OCI-LY1 (cell line): ENCODE results near the gene RAB8B.

Experiments used
- H2AFZ ChIP-seq: fragments of 200-600 bp; sonication (generic), shearing (Covaris generic); 2 replicates; pipeline ENCODE4 v1.6.0; 2014; ENCODE audit warnings: antibody characterized with exemption, mild to moderate bottlenecking, low read length
- H3F3A ChIP-seq: fragments of 200-600 bp; sonication (generic), shearing (Covaris generic); 2 replicates; pipeline ENCODE4 v1.6.0; 2014; ENCODE audit warnings: mild to moderate bottlenecking, antibody characterized with exemption, low read length, moderate library complexity; ENCODE audit not compliant: insufficient read depth
- H3K27ac ChIP-seq: fragments of 200-600 bp; sonication (generic); 2 replicates; pipeline ENCODE4 v1.5.1; 2014; ENCODE audit warnings: low read length, mixed run types, mild to moderate bottlenecking, low read depth; ENCODE audit not compliant: poor library complexity, severe bottlenecking
- H3K27me3 ChIP-seq: fragments of 200-600 bp; sonication (generic); 2 replicates; pipeline ENCODE4 v1.6.0; 2014; ENCODE audit warnings: antibody characterized with exemption, mild to moderate bottlenecking, low read length, moderate library complexity; ENCODE audit not compliant: insufficient read depth
- H3K36me3 ChIP-seq: fragments of 200-600 bp; sonication (generic); 2 replicates; pipeline ENCODE4 v1.6.1; 2014; ENCODE audit warnings: mild to moderate bottlenecking, antibody characterized with exemption, low read length, moderate library complexity, mixed read lengths; ENCODE audit not compliant: insufficient read depth
- H3K4me1 ChIP-seq: fragments of 200-600 bp; sonication (generic); 2 replicates; pipeline ENCODE4 v1.5.1; 2014; ENCODE audit warnings: mild to moderate bottlenecking, low read length, moderate library complexity; ENCODE audit not compliant: insufficient read depth, severe bottlenecking
- H3K4me2 ChIP-seq: fragments of 200-600 bp; sonication (generic), shearing (Covaris generic); 2 replicates; pipeline ENCODE4 v1.6.1; 2014; ENCODE audit warnings: low read length
- H3K4me3 ChIP-seq: fragments of 200-600 bp; sonication (generic); 2 replicates; pipeline ENCODE4 v1.5.1; 2014; ENCODE audit warnings: low read length, low read depth, mild to moderate bottlenecking, mixed read lengths; ENCODE audit not compliant: poor library complexity, severe bottlenecking
- H3K79me2 ChIP-seq: fragments of 200-600 bp; shearing (Covaris generic); 2 replicates; pipeline ENCODE4 v1.6.1; 2016; ENCODE audit warnings: mixed run types, low read length, mixed read lengths; ENCODE audit not compliant: insufficient read depth
- H3K9ac ChIP-seq: fragments of 200-600 bp; sonication (generic), shearing (Covaris generic); 2 replicates; pipeline ENCODE4 v1.6.1; 2014; ENCODE audit warnings: mild to moderate bottlenecking, low read length, mixed read lengths
- H3K9me2 ChIP-seq: fragments of 200-600 bp; sonication (generic), shearing (Covaris generic); 2 replicates; pipeline ENCODE4 v1.6.1; 2014; ENCODE audit warnings: low read depth, mild to moderate bottlenecking, low read length, mixed read lengths
- H3K9me3 ChIP-seq: fragments of 200-600 bp; shearing (Covaris generic); 2 replicates; pipeline ENCODE4 v1.6.1; 2014; ENCODE audit warnings: low read length, mixed read lengths
- H4K20me1 ChIP-seq: fragments of 200-600 bp; sonication (generic), shearing (Covaris generic); 2 replicates; pipeline ENCODE4 v1.6.0; 2016; ENCODE audit warnings: mild to moderate bottlenecking, low read length; ENCODE audit not compliant: insufficient read depth
- CTCF ChIP-seq: fragments of 200-600 bp; sonication (generic), shearing (Covaris generic); IDR thresholded peaks from 2 replicates; pipeline ENCODE4 v1.5.1; 2017; ENCODE audit warnings: mild to moderate bottlenecking, antibody characterized with exemption, low read length, moderate library complexity, mixed read lengths
- EZH2 ChIP-seq: fragments of 200-600 bp; sonication (generic), shearing (Covaris generic); IDR thresholded peaks from 2 replicates; pipeline ENCODE4 v1.8.0; 2017; ENCODE audit warnings: borderline replicate concordance, mixed run types, mild to moderate bottlenecking, antibody characterized with exemption, low read length, moderate library complexity, mixed read lengths

Gene RAB8B

GRCh38 chr15:63188926-63189871, at the start of gene RAB8B:
Gene RAB8B, plus strand, starts transcription at chr15:63189606. Its CDS starts 19 bp downstream, at chr15:63189625.
- H3K27ac ChIP-seq = peak within 1 kb of the TSS; percentile 94
- H3K9me2 ChIP-seq = no peaks in the 10 kb centered on the region
- no peaks in the 10 kb centered on the region for H3K9me3 ChIP-seq
- peak within 1 kb of the TSS; percentile 69; the same call in 1 of the 2 replicates for H2AFZ ChIP-seq
- no peaks in the 10 kb centered on the region for H3K36me3 ChIP-seq
- H3K9ac ChIP-seq = peak within 1 kb of the TSS; percentile 88
- TF ChIP-seq CTCF (no peak), EZH2 (no peak)
- peak within 1 kb of the TSS; percentile 88 for H3K4me3 ChIP-seq
- no peaks in the 10 kb centered on the region; the same call in 1 of the 2 replicates for H3K27me3 ChIP-seq
- H3K4me1 ChIP-seq = peaks cover 50% of the 10 kb centered on the region
- H3K4me2 ChIP-seq = peak within 1 kb of the TSS; percentile 98
- H4K20me1 ChIP-seq = no peaks in the 10 kb centered on the region
- peaks cover 28% of the 10 kb centered on the region for H3K79me2 ChIP-seq
- H3F3A ChIP-seq = peaks cover 12% of the 10 kb centered on the region

GRCh38 chr15:63140936-63141335, 48.5 kb upstream of the RAB8B start:
- Histone ChIP-seq H3K4me3 (no peak overlapping the region), H3K27ac (no peak overlapping the region), H2AFZ (no peak overlapping the region), H3K27me3 (no peaks in the 10 kb centered on the region), H3F3A (no peaks in the 10 kb centered on the region), H4K20me1 (no peaks in the 10 kb centered on the region), H3K4me1 (no peaks in the 10 kb centered on the region), H3K9me3 (no peaks in the 10 kb centered on the region), H3K9me2 (no peaks in the 10 kb centered on the region), H3K36me3 (no peaks in the 10 kb centered on the region; the same call in 1 of the 2 replicates), H3K4me2 (no peak overlapping the region), H3K9ac (no peak overlapping the region), H3K79me2 (no peaks in the 10 kb centered on the region)
- no peak for TF ChIP-seq EZH2
- no peak for TF ChIP-seq CTCF

- no peak overlapping the region for H3K4me3 ChIP-seq
- H4K20me1 ChIP-seq = no peaks in the 10 kb centered on the region
- H2AFZ ChIP-seq = no peak overlapping the region
- no peaks in the 10 kb centered on the region for H3K4me1 ChIP-seq
- no peaks in the 10 kb centered on the region for H3F3A ChIP-seq
- H3K9ac ChIP-seq = no peak overlapping the region
- H3K4me2 ChIP-seq = no peak overlapping the region
- no peaks in the 10 kb centered on the region for H3K79me2 ChIP-seq
- no peak overlapping the region for H3K27ac ChIP-seq
- H3K27me3 ChIP-seq = no peaks in the 10 kb centered on the region
- no peaks in the 10 kb centered on the region for H3K9me3 ChIP-seq
- H3K36me3 ChIP-seq = no peaks in the 10 kb centered on the region; the same call in 1 of the 2 replicates
- no peaks in the 10 kb centered on the region for H3K9me2 ChIP-seq
- no peak for TF ChIP-seq EZH2
- no peak for TF ChIP-seq CTCF
These were observed 44.0 kb upstream of the RAB8B start for GRCh38 chr15:63145426-63145825.
